ENCODE results near the gene TRPV2. TPM values are rescaled to one million over a fixed set of nuclear protein-coding genes. Genes with fewer than 3 reads are reported as not detected.

TRPV2 gene, protein sequence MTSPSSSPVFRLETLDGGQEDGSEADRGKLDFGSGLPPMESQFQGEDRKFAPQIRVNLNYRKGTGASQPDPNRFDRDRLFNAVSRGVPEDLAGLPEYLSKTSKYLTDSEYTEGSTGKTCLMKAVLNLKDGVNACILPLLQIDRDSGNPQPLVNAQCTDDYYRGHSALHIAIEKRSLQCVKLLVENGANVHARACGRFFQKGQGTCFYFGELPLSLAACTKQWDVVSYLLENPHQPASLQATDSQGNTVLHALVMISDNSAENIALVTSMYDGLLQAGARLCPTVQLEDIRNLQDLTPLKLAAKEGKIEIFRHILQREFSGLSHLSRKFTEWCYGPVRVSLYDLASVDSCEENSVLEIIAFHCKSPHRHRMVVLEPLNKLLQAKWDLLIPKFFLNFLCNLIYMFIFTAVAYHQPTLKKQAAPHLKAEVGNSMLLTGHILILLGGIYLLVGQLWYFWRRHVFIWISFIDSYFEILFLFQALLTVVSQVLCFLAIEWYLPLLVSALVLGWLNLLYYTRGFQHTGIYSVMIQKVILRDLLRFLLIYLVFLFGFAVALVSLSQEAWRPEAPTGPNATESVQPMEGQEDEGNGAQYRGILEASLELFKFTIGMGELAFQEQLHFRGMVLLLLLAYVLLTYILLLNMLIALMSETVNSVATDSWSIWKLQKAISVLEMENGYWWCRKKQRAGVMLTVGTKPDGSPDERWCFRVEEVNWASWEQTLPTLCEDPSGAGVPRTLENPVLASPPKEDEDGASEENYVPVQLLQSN
- 28.9 and 62.5 TPM in 2 replicates for total RNA-seq

DNA sequence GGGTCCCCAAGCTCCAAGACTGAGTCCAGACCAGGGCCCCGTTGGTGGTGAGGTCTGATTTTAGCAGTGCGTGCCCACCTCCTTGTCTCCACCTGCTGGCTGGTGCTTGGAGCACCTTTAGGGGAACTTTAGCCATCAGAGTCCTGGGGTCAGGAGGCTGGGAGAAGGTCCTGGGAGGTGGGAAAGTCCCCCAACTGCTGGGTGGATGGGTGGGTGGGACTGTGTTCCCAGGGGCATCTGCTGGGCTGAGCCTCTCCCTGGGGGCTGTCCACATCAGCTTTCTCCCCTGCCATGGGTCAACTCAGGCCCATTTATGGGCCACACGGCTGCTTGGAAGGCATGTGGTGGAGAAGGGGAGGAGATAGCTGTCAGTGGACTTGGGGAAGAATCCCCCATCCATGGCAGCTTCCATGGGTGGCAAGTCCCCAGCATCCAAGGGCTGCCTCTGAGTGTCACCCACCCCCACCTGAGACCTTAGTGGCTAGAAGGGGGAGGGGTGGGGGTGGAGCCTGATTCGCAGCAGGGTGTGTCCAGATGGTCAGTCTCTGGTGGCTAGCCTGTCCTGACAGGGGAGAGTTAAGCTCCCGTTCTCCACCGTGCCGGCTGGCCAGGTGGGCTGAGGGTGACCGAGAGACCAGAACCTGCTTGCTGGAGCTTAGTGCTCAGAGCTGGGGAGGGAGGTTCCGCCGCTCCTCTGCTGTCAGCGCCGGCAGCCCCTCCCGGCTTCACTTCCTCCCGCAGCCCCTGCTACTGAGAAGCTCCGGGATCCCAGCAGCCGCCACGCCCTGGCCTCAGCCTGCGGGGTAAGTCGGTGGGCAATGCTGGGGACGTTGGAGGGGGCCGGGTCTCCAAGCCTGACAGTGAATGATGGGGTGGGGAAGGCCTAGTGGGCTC lies at the start of gene TRPV2:
TRPV2 (plus strand) TSS at position 541 of the 894 bp plus-strand sequence. CDS start 2,098 bp downstream, outside the sequence.

DNA sequence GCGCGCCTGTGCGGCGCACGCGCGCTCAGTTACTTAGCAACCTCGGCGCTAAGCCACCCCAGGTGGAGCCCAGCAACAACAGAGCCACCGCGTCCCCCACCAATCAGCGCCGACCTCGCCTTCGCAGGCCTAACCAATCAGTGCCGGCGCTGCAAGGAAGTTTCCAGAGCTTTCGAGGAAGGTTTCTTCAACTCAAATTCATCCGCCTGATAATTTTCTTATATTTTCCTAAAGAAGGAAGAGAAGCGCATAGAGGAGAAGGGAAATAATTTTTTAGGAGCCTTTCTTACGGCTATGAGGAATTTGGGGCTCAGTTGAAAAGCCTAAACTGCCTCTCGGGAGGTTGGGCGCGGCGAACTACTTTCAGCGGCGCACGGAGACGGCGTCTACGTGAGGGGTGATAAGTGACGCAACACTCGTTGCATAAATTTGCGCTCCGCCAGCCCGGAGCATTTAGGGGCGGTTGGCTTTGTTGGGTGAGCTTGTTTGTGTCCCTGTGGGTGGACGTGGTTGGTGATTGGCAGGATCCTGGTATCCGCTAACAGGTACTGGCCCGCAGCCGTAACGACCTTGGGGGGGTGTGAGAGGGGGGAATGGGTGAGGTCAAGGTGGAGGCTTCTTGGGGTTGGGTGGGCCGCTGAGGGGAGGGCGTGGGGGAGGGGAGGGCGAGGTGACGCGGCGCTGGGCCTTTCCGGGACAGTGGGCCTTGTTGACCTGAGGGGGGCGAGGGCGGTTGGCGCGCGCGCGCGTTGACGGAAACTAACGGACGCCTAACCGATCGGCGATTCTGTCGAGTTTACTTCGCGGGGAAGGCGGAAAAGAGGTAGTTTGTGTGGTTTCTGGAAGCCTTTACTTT lies 34.5 kb upstream of the TRPV2 start, which contains the start of gene UBB:
UBB (plus strand) TSS at position 452 of the 856 bp plus-strand sequence. CDS start 817 bp downstream, outside the sequence.

Other genes starting within 250 kb of the TRPV2 start
- 88.5 and 105 TPM in 2 replicates for gene NCOR1, start 200.0 kb upstream of the TRPV2 start, total RNA-seq
- gene PIGL, start 198.4 kb upstream of the TRPV2 start, total RNA-seq, result 19.7 and 32.1 TPM in 2 replicates
- 13.6 and 35.5 TPM in 2 replicates for gene CENPV, start 62.1 kb upstream of the TRPV2 start, total RNA-seq
- gene UBB, start 34.5 kb upstream of the TRPV2 start, total RNA-seq, result 1,660 and 1,773 TPM in 2 replicates
- 3.3 and 4.7 TPM in 2 replicates for gene LRRC75A, start 76.6 kb downstream of the TRPV2 start, total RNA-seq
- gene ZNF287, start 153.6 kb downstream of the TRPV2 start, total RNA-seq, result 6.1 and 6.3 TPM in 2 replicates
- 5.7 and 7.2 TPM in 2 replicates for gene ZNF624, start 238.3 kb downstream of the TRPV2 start, total RNA-seq